Stimulated activated CD4-positive, alpha-beta T cell treated with anti-CD3 and anti-CD28 coated beads, Interleukin-4, amount 100 ng/mL, for 48 hours (primary cell): ENCODE results near the gene OSCAR.

Experiments
- DNase-seq, 2 donors: peaks; one replicate each; pipeline ENCODE4 v3.0.0-alpha.2; 2020; ENCODE audit warnings: low read depth in 2 of 2

The OSCAR gene

GRCh38 chr19:54100561-54100960, at the start of gene OSCAR:
Gene OSCAR, minus strand, starts transcription at chr19:54100803. Its CDS starts 11 bp downstream, at chr19:54100792.
- DNase-seq, result no peak

- DNase-seq, result no peak
Measured at GRCh38 chr19:54149021-54149812, 48.6 kb upstream of the OSCAR start.

GRCh38 chr19:54148158-54148557, 47.6 kb upstream of the OSCAR start:
- no peak for DNase-seq

- no peak for DNase-seq
Measured at GRCh38 chr19:54147676-54148075, 47.1 kb upstream of the OSCAR start.

- DNase-seq, result no peak
Measured at GRCh38 chr19:54145541-54146158, 45.0 kb upstream of the OSCAR start.

- DNase-seq, result no peak
Measured at GRCh38 chr19:54142166-54142780, 41.7 kb upstream of the OSCAR start.

GRCh38 chr19:54141356-54141755, 40.8 kb upstream of the OSCAR start:
- no peak for DNase-seq

GRCh38 chr19:54138489-54139256, 38.1 kb upstream of the OSCAR start:
- peak in 1 of 2 donors; percentile 29 for DNase-seq

GRCh38 chr19:54137699-54138488, 37.3 kb upstream of the OSCAR start, which contains the start of gene CNOT3:
Gene CNOT3, plus strand, starts transcription at chr19:54137762. Its CDS starts 5,217 bp downstream, at chr19:54142979.
- peak in 1 of 2 donors; percentile 20 for DNase-seq

- DNase-seq, result peak; percentile 94 to 99
Measured at GRCh38 chr19:54136864-54137698, 36.5 kb upstream of the OSCAR start.

GRCh38 chr19:54136086-54136863, 35.7 kb upstream of the OSCAR start:
- DNase-seq, result no peak

- no peak for DNase-seq
Measured at GRCh38 chr19:54133957-54134590, 33.5 kb upstream of the OSCAR start.

- no peak for DNase-seq
Measured at GRCh38 chr19:54133312-54133956, 32.8 kb upstream of the OSCAR start.

GRCh38 chr19:54129617-54129996, 29.0 kb upstream of the OSCAR start:
- DNase-seq, result no peak

GRCh38 chr19:54128796-54129616, 28.4 kb upstream of the OSCAR start:
- no peak for DNase-seq

GRCh38 chr19:54128441-54128725, 27.8 kb upstream of the OSCAR start:
- no peak for DNase-seq

GRCh38 chr19:54127688-54128440, 27.3 kb upstream of the OSCAR start:
- DNase-seq, result no peak
